HG02938 (cell line): ENCODE results near the gene SSR2.

ENCODE experiments used
- ATAC-seq: cut with Tn5 transposase; IDR thresholded peaks from one replicate; pipeline ENCODE4 v1.9.1; 2021; ENCODE audit warnings: mild to moderate bottlenecking, moderate library complexity; ENCODE audit not compliant: unreplicated experiment

The SSR2 gene

DNA sequence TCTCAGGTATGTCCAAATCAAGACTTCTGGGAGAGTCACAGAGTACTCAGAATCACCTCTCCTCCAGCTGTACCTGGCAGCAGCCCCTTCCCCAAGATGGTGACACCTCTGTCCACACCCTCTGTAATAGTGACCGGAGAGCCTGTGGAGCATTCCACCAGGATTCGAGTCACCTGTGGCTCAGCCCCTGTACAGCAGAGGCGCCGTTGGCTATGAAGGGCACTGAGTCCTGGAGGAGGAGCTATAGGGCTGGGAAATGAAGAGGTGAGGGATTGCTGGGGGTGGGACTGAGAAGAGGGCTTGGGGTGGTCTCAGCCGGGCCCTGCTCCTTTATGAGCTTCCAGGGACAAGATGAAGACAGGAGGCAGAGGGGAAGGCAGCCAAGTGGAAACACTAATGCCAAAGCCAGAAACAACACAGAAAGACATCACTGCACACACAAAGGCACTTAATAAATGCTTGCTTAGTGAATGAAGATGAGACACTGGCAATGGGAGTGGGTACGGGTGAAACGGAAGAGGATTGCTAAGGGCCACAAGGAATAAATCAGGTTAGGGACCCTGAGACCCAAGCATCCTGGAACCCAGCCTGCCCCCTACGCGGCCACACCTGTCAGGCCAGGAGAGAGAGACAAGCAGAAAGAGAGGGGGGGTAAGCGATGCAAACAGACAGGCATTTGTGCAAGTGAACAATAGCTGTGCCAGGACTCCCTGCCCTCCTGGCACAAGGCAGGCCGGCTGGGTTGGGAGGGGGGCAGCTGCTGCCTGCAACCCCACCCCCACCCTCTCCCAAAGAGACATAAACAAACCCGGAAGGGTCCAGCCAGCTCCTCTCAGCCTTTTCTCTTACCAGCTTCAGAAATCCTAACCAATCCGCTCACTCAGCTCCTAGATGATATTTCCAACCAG is 46.3 kb downstream of the SSR2 start:
- no peak for ATAC-seq

DNA sequence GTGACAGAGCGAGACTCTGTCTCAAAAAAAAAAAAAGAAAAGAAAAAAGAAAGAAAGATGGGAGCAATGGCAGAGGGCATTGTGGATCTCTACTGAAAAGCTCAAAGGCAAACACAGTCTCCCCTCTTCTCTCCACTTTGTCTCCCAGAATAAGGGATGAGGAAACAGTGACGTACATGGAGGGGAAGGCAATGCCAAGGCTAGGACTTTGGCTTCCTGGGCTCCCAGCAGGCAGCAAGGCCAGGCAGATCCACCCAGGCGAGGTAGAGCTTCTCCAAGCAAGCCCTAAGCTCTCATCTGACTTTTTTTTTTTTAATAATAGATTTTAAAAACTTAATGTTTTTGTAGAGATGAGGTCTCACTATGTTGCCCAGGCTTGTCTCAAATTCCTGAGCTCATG is 47.0 kb downstream of the SSR2 start:
- ATAC-seq = no peak

DNA sequence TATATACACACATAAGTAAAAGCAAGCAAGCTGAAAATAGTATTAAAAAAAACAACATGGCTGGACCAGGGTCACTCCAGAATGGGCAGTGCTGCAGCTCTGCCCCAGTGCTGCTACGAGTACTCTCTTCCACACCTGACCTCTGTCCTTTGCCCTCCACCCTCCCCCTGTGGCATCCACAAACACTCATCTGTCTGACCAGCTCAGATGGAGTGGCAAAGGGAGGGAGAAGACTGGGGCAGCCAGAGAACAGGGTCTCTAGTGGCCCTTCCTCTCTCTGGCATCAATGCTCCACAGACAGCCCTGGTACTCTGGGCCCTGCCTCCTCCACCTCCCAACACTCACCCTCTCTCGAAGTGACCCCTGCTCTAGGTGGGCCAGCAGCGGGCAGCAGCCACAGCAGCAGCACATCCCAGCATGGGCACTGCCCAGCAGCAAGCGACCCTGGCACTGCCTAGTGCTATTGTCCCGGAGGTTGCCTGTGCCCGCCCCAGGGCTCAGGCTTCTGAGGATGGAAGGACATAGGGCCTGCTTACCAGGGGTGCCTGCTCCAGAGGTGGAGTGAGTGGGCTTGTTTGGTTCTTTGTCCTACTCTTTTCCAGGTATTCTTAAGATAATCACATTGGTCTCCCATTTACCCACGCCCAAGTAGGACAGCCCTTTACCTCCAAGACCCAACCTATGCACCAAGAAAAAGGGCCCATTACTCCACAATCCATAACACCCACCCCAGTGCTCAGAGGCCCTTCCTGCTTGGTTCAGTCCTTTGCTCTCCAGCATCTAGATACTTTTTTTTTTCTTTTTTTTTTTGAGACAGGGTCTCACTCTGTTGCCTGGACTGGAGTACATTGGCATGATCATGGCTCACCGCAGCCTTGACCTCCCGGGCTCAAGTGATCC is 48.6 kb downstream of the SSR2 start:
- no peak for ATAC-seq

DNA sequence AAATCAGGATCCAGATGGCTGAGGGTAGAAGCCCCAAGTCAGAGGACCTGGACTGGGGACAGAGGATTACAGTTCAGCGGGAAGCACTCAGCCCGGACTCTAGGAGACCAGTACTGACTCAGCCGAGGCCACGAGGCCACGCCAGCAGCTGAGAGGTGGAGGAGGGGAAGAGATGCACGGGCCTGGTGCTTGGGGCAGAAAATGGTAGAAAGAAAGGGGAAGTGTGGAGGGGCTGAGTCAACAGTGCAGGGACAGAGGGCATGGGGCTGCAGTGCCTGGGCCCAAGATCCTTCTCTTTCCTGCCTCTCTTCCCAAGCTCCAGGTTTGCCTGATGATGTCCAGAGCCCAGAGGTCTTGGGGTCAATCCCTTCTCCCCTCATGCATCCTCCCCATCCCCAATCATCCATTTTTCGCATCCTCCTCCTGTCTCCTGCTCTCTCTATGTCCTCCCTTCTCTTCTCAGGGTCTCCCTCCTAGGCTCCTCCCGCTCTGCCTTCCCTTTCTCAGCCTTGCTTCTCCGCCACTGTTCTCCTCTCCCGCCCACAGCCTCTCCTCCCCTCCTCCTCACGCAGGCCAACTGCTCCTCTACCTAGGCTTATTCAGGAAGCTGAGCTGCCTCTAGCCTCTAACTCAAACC is 50.1 kb downstream of the SSR2 start:
- peak; percentile 58 for ATAC-seq

DNA sequence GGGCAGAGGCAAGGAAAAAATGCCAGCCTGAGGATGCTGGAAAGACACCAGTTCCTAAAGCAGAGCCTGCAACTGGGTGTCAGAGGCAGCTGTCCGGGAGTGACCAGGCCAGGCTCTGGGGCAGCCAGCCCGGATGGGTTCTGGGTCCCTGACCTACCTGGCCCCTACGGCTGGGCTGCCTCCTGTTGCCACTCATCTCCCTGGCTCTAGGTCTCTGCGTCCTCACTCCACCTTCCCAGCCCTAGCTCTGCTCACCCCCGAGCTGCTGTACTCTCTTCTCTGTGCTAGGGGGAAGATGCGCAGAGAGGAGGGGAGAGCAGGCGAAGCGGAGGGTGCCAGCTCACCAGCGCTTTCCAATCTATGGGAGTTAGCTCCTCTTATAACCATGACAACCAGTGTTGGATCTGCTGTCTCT is 51.4 kb downstream of the SSR2 start:
- no peak for ATAC-seq

DNA sequence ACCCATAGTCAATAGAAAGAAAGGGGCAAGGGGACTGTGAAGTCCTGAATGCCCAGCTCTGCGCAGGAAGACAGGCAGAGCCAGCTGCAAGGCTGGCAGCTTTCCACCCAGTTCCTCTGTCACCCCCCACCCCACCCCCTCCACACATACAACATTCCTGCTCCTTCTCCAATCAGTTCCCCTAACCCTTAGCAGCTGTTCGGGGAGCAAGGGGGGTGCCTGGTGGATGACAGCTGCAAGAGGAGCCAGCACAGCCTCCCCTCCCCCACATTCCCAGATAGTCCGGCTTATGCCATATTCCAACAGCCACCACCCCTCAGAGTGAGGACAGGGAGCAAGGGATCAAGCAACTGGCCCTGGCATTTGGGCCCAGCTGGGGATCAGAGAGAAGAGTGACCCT is 52.1 kb downstream of the SSR2 start:
- no peak for ATAC-seq

DNA sequence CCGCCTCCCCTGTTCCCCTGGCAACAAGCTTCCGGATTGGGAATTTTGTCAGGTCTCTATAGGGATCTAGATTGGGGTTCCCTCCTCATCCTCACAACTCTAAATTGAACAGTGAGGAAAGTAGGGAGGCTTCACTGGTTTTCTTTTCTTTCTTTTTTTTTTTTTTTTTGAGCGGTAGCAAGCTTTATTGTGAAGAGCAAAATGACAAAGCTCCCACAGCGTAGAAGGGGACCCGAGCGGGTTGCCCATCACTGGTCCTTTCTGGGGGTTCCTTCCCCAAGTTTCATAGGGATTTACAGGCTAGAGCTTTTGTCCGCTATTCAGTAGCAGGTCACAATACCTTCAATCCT is 52.7 kb downstream of the SSR2 start:
- no peak for ATAC-seq

DNA sequence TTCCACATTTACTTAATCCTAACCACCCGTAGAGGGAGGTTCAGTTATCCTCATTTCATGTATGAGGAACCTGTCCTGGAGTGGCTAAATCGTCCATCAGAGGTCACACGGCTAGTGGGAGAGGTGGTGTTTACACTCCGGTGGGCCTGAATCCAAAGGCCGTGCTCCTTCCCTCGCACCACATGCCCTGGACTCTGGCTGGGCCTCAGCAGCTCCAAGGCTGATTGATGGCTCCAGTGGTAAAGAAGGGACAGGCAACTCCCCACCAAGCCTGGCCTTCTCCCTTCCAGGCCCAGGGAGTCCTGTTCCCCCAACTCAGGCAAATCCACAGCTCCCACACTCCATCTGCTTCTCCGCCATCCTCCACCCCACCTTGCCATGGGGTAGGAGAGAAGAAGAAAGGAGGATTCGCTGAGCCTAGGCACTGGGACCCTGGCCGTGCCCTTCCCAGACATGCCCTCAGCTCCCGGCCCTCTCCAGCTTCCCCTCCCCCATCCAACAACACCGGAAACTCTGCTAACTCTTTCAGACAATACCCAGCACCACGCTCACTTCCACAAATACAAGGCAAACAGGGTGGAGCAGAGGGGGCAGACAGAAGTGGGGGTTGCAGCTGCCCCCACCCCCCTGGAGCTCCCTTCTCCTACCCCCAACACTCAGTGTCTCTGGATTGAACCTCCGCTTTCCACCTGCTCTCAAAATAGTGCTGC is 53.3 kb downstream of the SSR2 start:
- no peak for ATAC-seq

DNA sequence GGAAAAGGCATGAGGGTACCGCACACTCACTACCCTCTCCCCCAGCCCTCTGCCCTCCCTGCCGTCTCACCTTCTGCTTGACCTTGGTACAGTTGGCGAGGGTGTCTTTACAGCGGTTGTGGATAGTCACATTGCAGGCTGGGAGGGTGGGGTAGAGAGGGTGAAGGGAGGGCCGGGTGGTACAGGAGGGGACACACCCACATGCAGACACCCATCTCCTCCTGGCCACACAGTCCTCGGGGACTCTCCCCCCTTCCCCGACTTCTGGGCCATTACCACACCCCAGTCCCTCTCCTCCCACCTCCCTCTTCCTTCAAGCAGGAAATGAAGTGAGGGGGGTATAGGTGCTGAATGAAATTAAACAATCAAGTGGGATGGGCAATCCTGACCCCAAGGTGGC is 54.0 kb downstream of the SSR2 start:
- ATAC-seq = no peak

DNA sequence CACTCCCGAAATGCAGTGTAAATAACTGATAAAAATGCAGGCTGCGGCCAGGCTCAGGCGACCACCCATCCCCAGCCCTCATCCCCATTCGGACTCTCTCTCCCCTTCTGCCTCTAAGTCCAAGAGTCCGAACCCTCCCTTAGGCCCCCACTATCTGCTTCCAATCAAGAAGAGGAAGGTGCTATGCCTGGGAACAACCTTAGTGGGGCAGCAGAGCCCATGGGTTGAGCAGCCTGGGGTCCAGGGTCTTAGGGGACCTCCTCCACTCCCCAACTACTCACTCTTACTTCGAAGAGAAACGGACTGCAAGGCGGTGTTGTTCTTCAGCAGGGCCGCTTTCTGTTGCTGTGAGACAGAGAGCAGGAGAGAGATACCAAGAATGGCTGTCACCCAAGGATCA is 54.6 kb downstream of the SSR2 start:
- ATAC-seq = no peak

DNA sequence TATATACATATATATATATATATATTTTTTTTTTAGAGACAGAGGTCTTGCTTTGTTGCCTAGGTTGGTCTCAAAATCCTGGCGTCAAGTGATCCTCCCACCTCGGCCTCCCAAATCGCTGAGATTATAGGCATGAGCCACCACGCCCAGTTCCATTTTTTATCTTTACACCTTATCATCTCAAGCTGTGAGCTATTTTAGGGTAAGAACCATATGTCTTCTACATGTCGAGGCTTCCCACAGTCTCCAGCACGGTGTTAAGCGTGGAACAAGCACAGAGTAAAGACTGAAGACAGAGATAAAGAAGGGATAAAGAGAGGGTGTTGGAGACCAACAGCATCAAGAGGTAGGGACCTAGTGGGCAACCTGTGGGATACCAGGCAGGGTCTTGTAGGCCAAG is 56.6 kb downstream of the SSR2 start:
- ATAC-seq = no peak

DNA sequence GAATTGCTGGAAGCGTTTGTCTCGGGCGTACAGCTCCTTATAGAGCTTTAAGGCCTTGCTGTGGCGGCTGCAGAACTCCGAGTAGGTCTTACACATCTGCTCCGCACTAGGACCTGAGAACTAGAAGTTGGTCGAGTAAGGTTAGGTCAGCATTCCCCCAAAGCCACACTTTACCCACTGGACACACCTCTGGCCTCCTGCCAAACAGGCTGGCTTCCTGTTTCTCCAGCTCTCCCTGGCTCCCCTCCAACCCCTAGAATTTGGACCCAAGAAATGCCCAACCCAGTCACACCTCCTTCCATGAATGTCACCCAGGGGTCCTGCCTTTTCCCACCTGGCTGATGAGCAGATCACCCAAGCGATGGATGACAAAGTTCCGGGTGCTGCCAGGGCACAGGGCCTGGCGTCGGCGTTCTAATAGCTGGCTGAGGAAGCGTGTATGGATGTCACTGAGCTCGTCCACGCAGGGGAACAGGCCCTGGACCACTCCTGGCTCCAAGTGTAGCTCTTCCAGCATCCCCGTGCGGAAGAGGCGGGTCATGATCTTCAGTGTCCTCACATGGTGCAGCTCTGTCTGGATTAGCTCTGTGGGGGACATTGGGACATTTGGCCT is 58.0 kb downstream of the SSR2 start:
- ATAC-seq = no peak

DNA sequence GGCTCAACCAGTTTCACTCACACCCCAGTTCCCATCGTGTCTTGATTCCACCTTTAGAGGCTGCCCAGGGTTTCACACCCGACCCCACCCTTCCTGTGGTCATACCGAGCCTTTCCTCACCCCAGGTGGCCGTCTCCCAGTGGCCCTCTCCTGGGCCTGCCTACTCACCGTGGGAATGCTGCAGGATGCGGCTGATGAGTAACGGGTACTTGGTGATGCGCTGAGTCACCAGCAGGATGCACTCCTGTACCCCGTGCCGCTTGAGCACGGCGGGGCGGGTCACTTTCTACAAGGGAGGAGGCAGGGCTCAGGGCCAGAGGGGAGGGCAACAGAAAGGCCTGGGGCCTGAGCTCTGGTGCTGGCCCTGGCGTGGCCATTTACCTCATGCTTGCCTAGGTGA is 58.8 kb downstream of the SSR2 start:
- no peak for ATAC-seq

DNA sequence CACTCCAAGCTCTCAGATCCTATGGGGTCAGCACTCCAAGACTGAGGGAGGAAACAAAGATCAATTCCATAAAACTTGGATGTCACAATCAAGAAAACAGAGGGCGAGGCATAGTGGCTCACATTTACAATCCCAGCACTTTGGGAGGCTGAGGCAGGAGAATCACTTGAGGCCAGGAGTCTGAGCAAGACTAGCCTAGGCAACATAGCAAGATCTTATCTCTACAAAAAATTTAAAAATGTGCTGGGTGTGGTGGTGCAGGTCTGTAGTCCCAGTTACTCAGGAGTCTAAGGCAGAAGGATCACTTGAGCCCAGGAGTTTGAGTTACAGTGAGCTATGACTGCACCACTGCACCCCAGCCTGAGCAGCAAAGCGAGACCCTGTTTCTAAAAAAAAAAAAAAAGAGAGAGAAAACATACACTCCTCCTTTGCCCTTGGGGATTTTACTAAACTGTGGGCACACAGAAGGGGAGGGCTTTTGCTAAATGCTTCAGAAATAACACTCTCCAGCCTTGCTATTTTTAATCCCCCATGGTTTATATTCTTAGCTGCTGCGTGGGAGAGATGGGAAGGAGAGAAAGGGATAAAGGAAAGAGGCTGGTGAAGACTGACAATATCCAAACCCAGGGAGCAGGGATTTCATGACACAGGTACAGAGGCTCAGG is 60.5 kb downstream of the SSR2 start:
- ATAC-seq = no peak
